ENCODE measurements around the gene CLMN. TPM values are rescaled to one million over a fixed set of nuclear protein-coding genes. Genes with fewer than 3 reads are reported as not detected.

CLMN gene
- total and polyA plus RNA-seq, 2 of the 13 experiments (the other 11 are each of a cell fraction or from before 2014, with no cell fraction given) = 15.1 to 16.7 TPM

- no TSS peak for BruUV-seq (replicated peaks)
- CTCF ChIA-PET (ENCODE audit: low intra/inter-chr PET ratio, low total read pairs) = no interaction called here
- Histone ChIP-seq H3K4me1 (ENCODE audit: insufficient read depth, low read length) (peaks cover 48% of the 10 kb centered on the region), H3K4me2 (ENCODE audit: low read depth, low read length) (peak overlapping the region; percentile 80), H3K27me3 (ENCODE audit: control insufficient read depth in 1 of 2, insufficient read depth in 2 of 2, low read length in 2 of 2) (no peaks in the 10 kb centered on the region; a peak in 1 of 5 replicates), H3K9me3 (ENCODE audit: low read length) (no peaks in the 10 kb centered on the region), H2AFZ (ENCODE audit: low read length) (no peak overlapping the region), H3K79me2 (ENCODE audit: insufficient read depth, low read length) (peaks cover 54% of the 10 kb centered on the region), H3K27ac (ENCODE audit: extremely low read length, insufficient read depth, low read length) (peak overlapping the region; percentile 82), H3K9ac (ENCODE audit: insufficient read depth, low read depth, low read length) (peak overlapping the region; percentile 90), H3K4me3 (replicated peaks in 1 of 3; ENCODE audit: insufficient read depth in 1 of 3, low read depth in 2 of 3, low read length in 3 of 3) (peak overlapping the region; percentile 81 to 96 (median 85); a peak in 5 of 6 replicates), H4K20me1 (ENCODE audit: insufficient read depth, low read length) (no peaks in the 10 kb centered on the region), H3K36me3 (replicated peaks in 1 of 2; ENCODE audit: control insufficient read depth in 1 of 2, insufficient read depth in 2 of 2, low read length in 2 of 2) (no peaks in the 10 kb centered on the region)
- intact Hi-C loops (cut with micrococcal nuclease; ENCODE audit: unreplicated experiment) = loop anchor here (10.0 kb wide), 1 partner anchor 178 kb away; no protein-coding TSS in a partner anchor
- FAIRE-seq (no peak), ATAC-seq (peak; percentile 57), DNase-seq (ENCODE audit: low spot score) (no peak)
- WGBS (ENCODE audit: low lambda C conversion rate) = no CpG with 5 or more reads among the region's 50 CpGs
- POLR2A ChIA-PET = interaction anchor here (1.3 to 1.6 kb wide), 2 partner anchors 26 to 109 kb away, joined by 5 to 6 read pairs; no protein-coding TSS in a partner anchor
- in situ Hi-C loops (cut with HindIII; ENCODE audit: extremely low pct_ligation_motif_present, low pct_unique_long_range_greater_than_20kb) = no loop called here
- 0 out of 2 replicates have a peak, but pooled peaks have one; percentile 33 for TF ChIP-seq TEAD2 (CRISPR knock-in tag; IDR thresholded peaks at IDR 0.05)
- peak; percentile 2; the same call in 1 of the 2 replicates for TF ChIP-seq REPIN1 (CRISPR knock-in tag; IDR thresholded peaks at IDR 0.05; ENCODE audit: borderline replicate concordance, low read depth)
- peak; percentile 83; the same call in 1 of the 2 replicates for TF ChIP-seq RNF2 (conservative IDR thresholded peaks at IDR 0.05; ENCODE audit: low read depth)
- TF ChIP-seq CEBPG (CRISPR knock-in tag; IDR thresholded peaks at IDR 0.05) = no peak
- TF ChIP-seq RAD21 (CRISPR knock-in tag; IDR thresholded peaks at IDR 0.05) = 0 out of 2 replicates have a peak, but pooled peaks have one; percentile 37
- TF ChIP-seq CSRNP2 (CRISPR knock-in tag; conservative IDR thresholded peaks at IDR 0.05; ENCODE audit: low read depth) = 0 out of 2 replicates have a peak, but pooled peaks have one; percentile 66
- 0 out of 2 replicates have a peak, but pooled peaks have one; percentile 31 for TF ChIP-seq PAX8 (CRISPR knock-in tag; IDR thresholded peaks at IDR 0.05; ENCODE audit: borderline replicate concordance)
- TF ChIP-seq ZNF44 (CRISPR knock-in tag; IDR thresholded peaks at IDR 0.05) = no peak
- TF ChIP-seq ZNF451 (CRISPR knock-in tag; IDR thresholded peaks at IDR 0.05) = no peak; the same call in 1 of the 2 replicates
- TF ChIP-seq CCDC6 (CRISPR knock-in tag; IDR thresholded peaks at IDR 0.05) = 0 out of 2 replicates have a peak, but pooled peaks have one; percentile 10
- TF ChIP-seq EED (CRISPR knock-in tag; IDR thresholded peaks at IDR 0.05) = 0 out of 2 replicates have a peak, but pooled peaks have one; percentile 6
- no peak for TF ChIP-seq ZNF773 (CRISPR knock-in tag; IDR thresholded peaks at IDR 0.05; ENCODE audit: borderline replicate concordance)
- no peak for TF ChIP-seq ZNF12 (CRISPR knock-in tag; IDR thresholded peaks at IDR 0.05)
- TF ChIP-seq TARDBP (CRISPR knock-in tag; IDR thresholded peaks at IDR 0.05) = no peak
- 0 out of 2 replicates have a peak, but pooled peaks have one; percentile 57 for TF ChIP-seq ZNF816 (CRISPR knock-in tag; IDR thresholded peaks at IDR 0.05; ENCODE audit: borderline replicate concordance)
- no peak for TF ChIP-seq MAZ (IDR thresholded peaks at IDR 0.05; ENCODE audit: borderline replicate concordance, low read depth, low read length)
- no peak for TF ChIP-seq MAZ (CRISPR knock-in tag; IDR thresholded peaks at IDR 0.05; ENCODE audit: low read depth)
- no peak for TF ChIP-seq PTBP1 (IDR thresholded peaks at IDR 0.05; ENCODE audit: low read depth, low read length, poor library complexity, severe bottlenecking)
- no peak for TF ChIP-seq DPF2 (CRISPR knock-in tag; IDR thresholded peaks at IDR 0.05; ENCODE audit: borderline replicate concordance, low read depth)
- TF ChIP-seq ATF1 (CRISPR knock-in tag; IDR thresholded peaks at IDR 0.05) = no peak
- TF ChIP-seq ZNF674 (CRISPR knock-in tag; IDR thresholded peaks at IDR 0.05; ENCODE audit: low read depth) = no peak
- peak; percentile 76; the same call in 1 of the 2 replicates for TF ChIP-seq ZNF687 (CRISPR knock-in tag; IDR thresholded peaks at IDR 0.05)
These were observed 162.7 kb downstream of the CLMN start for GRCh38 chr14:95157048-95157326.

All from HepG2 (cell line).